HL-60 (cell line): ENCODE data around the gene PRKD1.

Source experiments
- CTCF ChIP-seq: IDR thresholded peaks from one replicate; pipeline ENCODE4 v1.5.1; 2011; ENCODE audit warnings: low read length, control low read depth, inconsistent platforms; ENCODE audit not compliant: insufficient read depth
- GABPA ChIP-seq: IDR thresholded peaks from 2 replicates; pipeline ENCODE4 v1.6.1; 2012; ENCODE audit warnings: low read depth
- POLR2AphosphoS5 ChIP-seq: IDR thresholded peaks from 2 replicates; pipeline ENCODE4 v1.6.1; 2012; ENCODE audit warnings: low read depth
- REST ChIP-seq: IDR thresholded peaks from 2 replicates; pipeline ENCODE4 v1.6.1; 2012; ENCODE audit warnings: low read depth; ENCODE audit not compliant: insufficient replicate concordance
- SPI1 ChIP-seq: IDR thresholded peaks from 2 replicates; pipeline ENCODE4 v1.6.1; 2012; ENCODE audit warnings: low read depth, mild to moderate bottlenecking, borderline replicate concordance

- TF ChIP-seq POLR2AphosphoS5: no peak
- no peak for TF ChIP-seq CTCF
- TF ChIP-seq REST: no peak
- TF ChIP-seq SPI1: no peak
- no peak for TF ChIP-seq GABPA
These were observed 126.7 kb downstream of the PRKD1 start for GRCh38 chr14:29800961-29801360.
